Activated CD4-positive, alpha-beta T cell treated with anti-CD3 and anti-CD28 coated beads, Interleukin-2, amount 50 U/mL, for 4 hours (primary cell): ENCODE measurements around the gene AHCYL2.

ENCODE experiments used
- DNase-seq, 2 experiments: peaks; one replicate each; pipeline ENCODE4 v3.0.0-alpha.2; 2020

The AHCYL2 gene

DNA sequence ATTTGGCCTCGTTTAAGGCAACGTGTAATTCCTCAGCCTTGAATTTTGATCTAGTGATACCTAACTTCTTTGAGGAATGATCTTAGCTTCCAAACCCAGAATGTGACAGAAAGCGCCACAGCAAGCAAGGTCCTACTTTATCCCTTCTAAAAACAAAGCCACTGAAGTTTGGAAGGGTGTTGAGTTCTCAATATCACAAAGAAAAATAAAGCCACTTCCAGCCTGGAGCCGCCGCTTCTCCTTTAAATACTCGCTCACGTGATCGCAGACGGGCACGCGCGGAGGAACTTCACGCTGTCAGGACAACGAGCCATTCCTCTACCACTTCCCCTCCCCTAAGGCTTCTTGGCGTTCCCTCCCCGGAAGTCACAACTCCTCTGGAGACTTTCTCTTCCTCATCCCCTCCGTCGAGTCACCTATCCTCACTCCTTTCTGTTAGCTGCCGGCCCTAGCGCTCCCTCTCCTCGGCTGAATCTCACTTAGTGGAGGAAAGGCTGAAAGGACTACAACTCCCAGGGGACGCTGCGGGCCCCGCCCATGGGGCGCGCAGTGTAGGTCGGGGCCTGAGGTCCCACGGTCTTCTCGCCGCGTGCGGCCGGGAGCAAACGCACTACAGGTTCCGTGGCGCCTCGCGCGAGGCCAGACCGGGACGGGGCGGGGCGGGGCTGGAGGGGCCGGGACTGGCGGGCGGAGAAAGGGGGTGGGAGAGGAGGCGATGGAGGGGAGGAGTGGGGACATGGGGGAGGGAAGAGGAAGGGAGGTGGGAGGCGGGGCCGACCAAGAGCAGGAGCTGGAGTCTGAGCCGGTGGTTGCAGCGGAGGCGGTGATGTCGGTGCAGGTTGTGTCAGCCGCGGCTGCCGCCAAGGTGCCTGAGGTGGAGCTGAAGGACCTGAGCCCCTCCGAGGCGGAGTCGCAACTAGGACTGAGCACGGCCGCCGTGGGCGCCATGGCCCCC, at the start of gene AHCYL2:
Gene AHCYL2, plus strand, starts transcription at position 780 of the 955 bp plus-strand sequence.
- DNase-seq, result peak; percentile 98 to 99

- DNase-seq, result no peak
Observed at GRCh38 chr7:129176916-129177710, 47.7 kb upstream of the AHCYL2 start.

GRCh38 chr7:129184981-129185670, 39.7 kb upstream of the AHCYL2 start:
- no peak for DNase-seq

DNA sequence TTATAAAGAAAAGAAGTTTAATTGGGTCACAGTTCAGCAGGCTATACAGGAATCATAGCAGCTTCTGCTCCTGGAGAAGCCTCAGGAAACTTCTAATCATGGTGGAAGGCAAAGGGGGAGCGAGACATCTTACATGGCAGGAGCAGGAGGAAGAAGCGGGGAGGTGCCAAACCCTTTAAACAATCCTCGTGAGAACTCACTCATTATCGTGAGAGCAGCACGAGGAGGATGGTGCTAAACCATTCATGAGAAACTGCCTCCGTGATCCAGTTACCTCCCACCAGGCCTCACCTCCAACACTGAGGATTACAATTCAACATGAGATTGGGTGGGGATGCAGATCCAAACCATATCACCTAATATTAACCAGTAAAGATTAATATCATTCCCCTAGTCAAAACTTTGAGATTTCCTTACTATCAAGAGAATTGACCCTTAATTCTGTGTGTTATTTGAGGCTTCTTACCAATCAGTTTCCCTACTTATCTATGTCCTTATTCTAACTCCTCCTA, 38.0 kb upstream of the AHCYL2 start:
- DNase-seq, result no peak

GRCh38 chr7:129187681-129188371, 37.0 kb upstream of the AHCYL2 start:
- no peak for DNase-seq

DNA sequence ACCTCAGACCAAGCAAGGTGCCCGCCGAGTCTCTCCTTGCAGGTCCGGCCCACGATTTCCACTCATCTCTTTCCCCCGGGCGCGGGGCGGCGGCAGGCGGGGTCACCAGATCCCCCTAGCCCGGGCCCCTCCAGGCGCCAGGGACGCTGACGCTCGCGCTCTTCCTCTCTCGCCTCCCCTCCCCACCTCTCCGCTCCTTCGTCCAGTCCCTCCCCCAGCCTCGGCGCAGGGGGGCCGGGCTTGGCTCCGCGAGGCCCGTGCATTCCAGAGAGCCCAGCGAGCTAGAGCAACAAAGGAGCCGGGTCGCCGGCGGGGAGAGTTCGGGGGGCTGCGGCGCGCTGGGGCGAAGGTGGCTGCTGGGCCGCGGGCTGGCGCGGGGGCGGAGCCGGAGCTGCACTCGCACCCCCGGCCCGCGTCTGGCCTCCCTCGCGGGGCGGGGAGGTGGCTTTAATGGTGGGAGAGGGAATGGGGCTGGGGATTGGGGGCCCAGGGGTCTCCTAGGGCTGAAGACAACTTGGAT, 36.4 kb upstream of the AHCYL2 start, which contains the start of gene SMO:
Gene SMO, plus strand, starts transcription at position 262 of the 520 bp plus-strand sequence. CDS start 519 bp downstream, outside the sequence.
- no peak for DNase-seq

GRCh38 chr7:129188892-129189660, 35.8 kb upstream of the AHCYL2 start:
- DNase-seq, result no peak

DNA sequence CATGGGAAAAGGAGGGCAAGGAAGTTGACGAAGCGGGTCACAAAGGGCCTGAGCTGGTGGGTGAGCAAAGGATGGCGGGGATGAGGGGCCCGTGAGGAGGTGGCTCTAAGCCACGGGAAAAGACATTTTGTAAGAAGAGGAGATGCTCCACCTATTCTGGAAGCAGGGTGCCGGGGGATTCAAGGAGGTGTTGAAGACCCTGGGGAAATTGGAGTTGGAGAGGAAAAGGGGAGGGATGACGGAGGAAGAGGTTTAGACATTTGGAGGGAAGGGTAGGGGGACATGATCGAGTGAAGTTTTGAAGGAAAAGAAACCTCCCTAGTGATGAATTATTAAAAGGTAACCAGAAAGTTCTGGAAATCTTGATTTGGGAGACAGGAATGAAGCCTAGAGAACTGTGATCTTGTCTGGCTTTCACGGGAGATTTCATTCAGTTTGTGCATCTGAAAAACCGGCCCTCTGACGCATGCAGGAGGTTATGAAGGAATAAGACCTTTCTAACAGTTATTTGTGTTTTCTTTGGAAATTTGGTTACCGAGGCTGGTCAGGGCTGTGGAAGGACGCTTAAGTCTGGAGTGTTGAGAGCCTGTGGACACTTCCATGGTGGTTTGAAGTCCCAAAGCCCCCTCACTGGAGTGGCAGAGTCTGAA, 35.0 kb upstream of the AHCYL2 start:
- DNase-seq, result no peak

DNA sequence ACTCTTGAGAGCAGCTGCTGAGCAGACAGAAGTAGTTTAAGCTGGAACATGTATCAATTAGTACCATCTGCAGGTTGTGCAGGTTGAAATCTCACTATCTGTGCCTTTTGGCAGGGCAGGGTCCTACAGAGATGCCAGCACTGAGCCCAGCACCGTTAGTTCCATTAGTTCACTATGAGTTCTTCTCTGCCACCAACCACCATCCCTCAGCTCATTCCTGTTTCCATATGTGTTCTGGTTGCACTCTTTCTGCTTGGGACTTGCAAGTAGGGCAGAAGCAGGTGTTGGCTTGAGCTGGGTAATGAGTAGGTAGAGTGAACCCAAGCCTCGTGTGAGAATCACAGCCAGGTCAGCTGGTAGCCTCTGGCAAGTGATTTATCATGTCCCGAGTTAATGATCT, 33.6 kb upstream of the AHCYL2 start:
- no peak for DNase-seq

DNA sequence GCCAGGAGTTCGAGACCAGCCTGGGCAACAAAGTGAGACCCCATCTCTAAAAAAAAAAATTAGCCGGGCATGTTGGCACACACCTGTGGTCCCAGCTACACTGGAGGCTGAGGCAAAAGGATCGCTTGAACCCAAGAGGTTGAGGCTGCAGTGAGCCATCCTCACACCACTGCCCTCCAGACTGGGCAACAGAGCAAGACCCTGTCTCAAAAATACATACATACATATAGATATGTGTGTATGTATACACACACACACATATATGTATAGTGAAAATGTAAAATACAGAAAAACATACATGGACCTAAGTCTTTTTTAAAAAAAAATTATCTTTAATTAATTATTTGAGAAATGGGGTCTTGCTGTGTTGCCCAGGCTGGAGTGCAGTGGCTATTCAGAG, 30.9 kb upstream of the AHCYL2 start:
- DNase-seq, result no peak

DNA sequence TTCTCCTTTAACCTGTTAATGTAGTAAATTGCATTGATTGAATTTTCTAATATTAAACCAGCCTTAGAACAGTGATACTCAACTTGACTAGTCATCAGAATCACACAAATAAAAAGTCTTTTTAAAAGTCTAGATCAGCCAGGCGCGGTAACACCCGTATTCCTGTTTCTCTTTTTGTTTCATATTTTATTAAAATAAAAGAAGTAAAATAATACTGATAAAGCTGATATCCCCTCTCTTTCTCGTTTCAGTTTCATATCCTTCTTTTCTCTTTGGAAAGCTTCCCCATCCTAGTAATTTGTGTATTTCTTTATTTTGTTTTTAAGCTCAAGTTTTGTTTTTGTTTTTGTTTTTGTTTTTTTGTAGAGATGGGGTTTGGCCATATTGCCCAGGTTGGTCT, 27.1 kb upstream of the AHCYL2 start:
- no peak for DNase-seq

- DNase-seq, result no peak
Observed at GRCh38 chr7:129199406-129199805, 25.4 kb upstream of the AHCYL2 start.

DNA sequence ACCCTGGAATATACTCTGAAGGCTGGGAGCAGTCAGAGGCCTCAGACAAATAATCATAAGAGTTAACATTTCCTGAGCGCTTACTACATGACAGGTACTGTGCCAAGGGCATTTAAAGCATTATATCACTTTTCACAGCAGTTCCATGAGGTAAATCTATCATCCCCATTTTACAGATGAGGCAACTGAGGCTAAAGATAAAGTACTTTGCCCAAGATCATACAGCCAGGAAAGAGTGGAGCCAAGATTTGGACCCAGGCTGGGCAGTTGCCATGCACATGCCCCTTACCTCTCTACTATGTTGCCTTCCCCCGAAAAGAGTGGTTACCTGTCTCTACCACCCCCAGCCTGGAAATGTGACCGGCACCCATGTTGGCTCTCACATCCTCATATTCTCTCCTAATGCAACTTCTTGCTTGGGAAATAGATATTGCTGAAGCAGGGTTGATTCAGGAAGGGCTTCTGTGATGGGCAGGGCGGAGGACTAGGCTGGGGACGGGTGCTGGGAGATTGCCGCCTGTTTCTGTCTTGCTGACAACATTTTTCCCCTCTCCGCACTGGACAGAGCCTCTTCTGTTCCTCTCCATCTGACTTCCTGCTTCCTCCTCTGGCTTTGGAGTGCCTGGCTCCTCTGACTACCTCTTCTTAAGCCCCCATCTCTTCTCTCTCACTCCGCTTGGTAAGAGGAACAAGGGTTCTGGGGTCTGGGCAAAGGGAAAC, 22.6 kb upstream of the AHCYL2 start:
- DNase-seq, result no peak

DNA sequence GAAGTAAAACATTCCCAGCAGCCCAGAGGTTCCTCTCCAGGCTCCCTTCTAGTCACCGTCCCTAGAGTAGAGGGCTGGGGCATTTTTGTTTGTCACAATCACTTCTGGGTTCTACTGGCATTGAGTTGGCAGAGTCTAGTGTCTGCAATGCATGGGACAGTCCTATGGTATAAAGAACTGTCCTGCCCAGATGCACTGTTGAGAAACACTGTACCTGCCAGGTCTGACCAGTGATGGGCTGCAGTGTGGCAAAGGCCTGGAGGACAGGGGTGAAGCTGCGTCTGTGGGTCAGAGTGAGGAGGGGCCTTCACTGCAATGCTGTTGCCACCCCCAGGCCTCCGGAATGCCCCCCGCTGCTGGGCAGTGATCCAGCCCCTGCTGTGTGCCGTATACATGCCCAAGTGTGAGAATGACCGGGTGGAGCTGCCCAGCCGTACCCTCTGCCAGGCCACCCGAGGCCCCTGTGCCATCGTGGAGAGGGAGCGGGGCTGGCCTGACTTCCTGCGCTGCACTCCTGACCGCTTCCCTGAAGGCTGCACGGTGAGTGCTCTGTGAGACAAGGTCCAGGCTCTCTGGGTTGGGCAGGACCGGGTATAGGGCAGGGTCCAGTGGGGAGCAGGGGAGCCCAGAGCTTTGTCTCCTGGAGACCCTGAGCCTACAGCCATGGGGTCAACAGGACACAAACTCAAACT, 21.6 kb upstream of the AHCYL2 start:
- no peak for DNase-seq

DNA sequence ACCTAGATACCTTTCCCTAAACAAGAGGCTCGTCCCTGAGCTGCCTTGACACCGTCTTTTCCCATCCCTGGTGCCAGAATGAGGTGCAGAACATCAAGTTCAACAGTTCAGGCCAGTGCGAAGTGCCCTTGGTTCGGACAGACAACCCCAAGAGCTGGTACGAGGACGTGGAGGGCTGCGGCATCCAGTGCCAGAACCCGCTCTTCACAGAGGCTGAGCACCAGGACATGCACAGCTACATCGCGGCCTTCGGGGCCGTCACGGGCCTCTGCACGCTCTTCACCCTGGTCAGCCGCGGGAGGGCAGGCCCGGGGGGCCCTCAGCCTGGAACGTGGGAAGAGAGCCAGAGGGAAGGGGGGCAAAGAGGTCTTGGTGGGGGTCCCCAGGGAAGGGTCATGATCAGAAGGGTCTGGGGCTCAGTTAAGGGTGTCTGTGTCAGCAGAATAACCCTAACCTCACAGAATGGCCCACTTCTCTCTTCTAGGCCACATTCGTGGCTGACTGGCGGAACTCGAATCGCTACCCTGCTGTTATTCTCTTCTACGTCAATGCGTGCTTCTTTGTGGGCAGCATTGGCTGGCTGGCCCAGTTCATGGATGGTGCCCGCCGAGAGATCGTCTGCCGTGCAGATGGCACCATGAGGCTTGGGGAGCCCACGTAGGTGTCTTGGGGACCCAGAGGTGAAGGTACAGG, 19.6 kb upstream of the AHCYL2 start:
- DNase-seq, result no peak

GRCh38 chr7:129205987-129206785, 18.6 kb upstream of the AHCYL2 start:
- no peak for DNase-seq

DNA sequence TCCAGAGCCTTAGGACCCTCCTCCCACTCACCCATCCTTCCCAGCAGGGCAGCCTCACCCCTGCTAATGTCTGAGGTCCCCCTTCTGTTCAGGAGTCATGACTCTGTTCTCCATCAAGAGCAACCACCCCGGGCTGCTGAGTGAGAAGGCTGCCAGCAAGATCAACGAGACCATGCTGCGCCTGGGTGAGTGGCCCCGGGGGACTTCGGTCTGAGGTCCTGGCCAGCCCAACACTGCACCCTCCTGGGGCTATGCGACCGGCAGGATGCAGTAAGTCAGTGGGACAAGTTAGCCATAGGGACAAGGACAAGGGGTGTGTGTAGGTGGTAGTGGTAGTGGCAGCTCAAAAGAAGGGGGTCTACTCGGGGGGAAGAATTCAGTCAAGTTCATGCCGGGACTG, 16.2 kb upstream of the AHCYL2 start:
- no peak for DNase-seq
